HEK293 (cell line): ENCODE data around the gene PACS1.

Source experiments
- CTCF ChIA-PET: fragments of 350-600 bp; formaldehyde crosslinking; extraction: SDS; loops from one replicate; lab custom pipeline; 2021; ENCODE audit warnings: antibody characterized with exemption; lab: Yijun Ruan, JAX
- POLR2A ChIA-PET: fragments of 300-600 bp; formaldehyde crosslinking; extraction: SDS; loops from one replicate; lab custom pipeline; 2020; ENCODE audit warnings: antibody characterized with exemption, inconsistent platforms; lab: Yijun Ruan, JAX
- H3K27ac ChIP-seq: fragments of 200-500 bp; sonication (Bioruptor generic); 2 replicates; pipeline ENCODE4 v1.5.1; 2014; ENCODE audit warnings: low read depth, low read length, control low read depth, inconsistent platforms; ENCODE audit errors: extremely low read depth
- H3K36me3 ChIP-seq, 2 experiments: fragments of 200-500 bp in 1 of 2; sonication (Bioruptor generic) in 1 of 2; 1 replicate in 1 of 2; 2 replicates in 1 of 2; pipeline ENCODE4 v1.5.1; 2014 to 2017; ENCODE audit warnings: inconsistent platforms in 2 of 2, low read length in 2 of 2; ENCODE audit not compliant: control insufficient read depth in 2 of 2, insufficient read depth in 1 of 2
- H3K4me1 ChIP-seq: fragments of 200-500 bp; sonication (Bioruptor generic); 2 replicates; pipeline ENCODE4 v1.5.1; 2014; ENCODE audit warnings: mild to moderate bottlenecking, low read length, inconsistent platforms; ENCODE audit not compliant: control insufficient read depth, insufficient read depth
- H3K4me3 ChIP-seq: 2 replicates; pipeline ENCODE4 v1.5.1; 2011; ENCODE audit warnings: low read depth, mild to moderate bottlenecking, control low read depth, low read length, moderate library complexity
- H3K9me3 ChIP-seq: fragments of 200-500 bp; sonication (Bioruptor generic); 2 replicates; pipeline ENCODE4 v1.5.1; 2014; ENCODE audit warnings: low read depth, low read length, inconsistent platforms; ENCODE audit not compliant: control insufficient read depth, insufficient read depth
- IKZF3 ChIP-seq: fragments of 450-650 bp; IDR thresholded peaks from 2 replicates; pipeline ENCODE4 v1.5.0; 2018; ENCODE audit warnings: missing biosample characterization, mild to moderate bottlenecking, missing genetic modification characterization, moderate library complexity
- KLF16 ChIP-seq: fragments of 450-650 bp; formaldehyde crosslinking; IDR thresholded peaks from 2 replicates; pipeline ENCODE4 v1.5.1; 2017; ENCODE audit warnings: missing biosample characterization, missing genetic modification characterization
- KLF9 ChIP-seq: fragments of 450-650 bp; formaldehyde crosslinking; IDR thresholded peaks from 2 replicates; pipeline ENCODE4 v1.5.1; 2016; ENCODE audit warnings: missing biosample characterization, missing genetic modification characterization, low read depth
- SP7 ChIP-seq: fragments of 450-650 bp; formaldehyde crosslinking; IDR thresholded peaks from 2 replicates; pipeline ENCODE4 v1.5.1; 2016; ENCODE audit warnings: missing biosample characterization, missing genetic modification characterization
- WT1 ChIP-seq: fragments of 450-650 bp; formaldehyde crosslinking; IDR thresholded peaks from 2 replicates; pipeline ENCODE4 v1.5.1; 2016; ENCODE audit warnings: missing biosample characterization, missing genetic modification characterization
- ZNF112 ChIP-seq: fragments of 450-650 bp; formaldehyde crosslinking; IDR thresholded peaks from 2 replicates; pipeline ENCODE4 v1.5.0; 2017; ENCODE audit warnings: missing biosample characterization, missing genetic modification characterization
- ZNF221 ChIP-seq: fragments of 450-650 bp; formaldehyde crosslinking; IDR thresholded peaks from 2 replicates; pipeline ENCODE4 v1.5.1; 2017; ENCODE audit warnings: missing biosample characterization, missing genetic modification characterization, borderline replicate concordance
- ZNF274 ChIP-seq, 2 experiments: fragments of 200-500 bp in 1 of 2; fragments of 450-650 bp in 1 of 2; sonication (Bioruptor generic) in 1 of 2; formaldehyde crosslinking in 1 of 2; IDR thresholded peaks; 2 replicates each; pipeline versions ENCODE4 v1.5.1 to v1.6.1; 2014 to 2016; ENCODE audit warnings: borderline replicate concordance in 1 of 2, inconsistent platforms in 1 of 2, low read length in 1 of 2, missing biosample characterization in 1 of 2, missing genetic modification characterization in 1 of 2
- ZNF391 ChIP-seq: fragments of 450-650 bp; formaldehyde crosslinking; IDR thresholded peaks from 2 replicates; pipeline ENCODE4 v1.5.1; 2016; ENCODE audit warnings: low read depth, missing biosample characterization, missing genetic modification characterization, borderline replicate concordance
- ZNF514 ChIP-seq: fragments of 450-650 bp; formaldehyde crosslinking; IDR thresholded peaks from 2 replicates; pipeline ENCODE4 v1.5.1; 2016; ENCODE audit warnings: missing biosample characterization, missing genetic modification characterization
- ZNF830 ChIP-seq: fragments of 450-650 bp; IDR thresholded peaks from 2 replicates; pipeline ENCODE4 v1.5.0; 2018; ENCODE audit warnings: missing biosample characterization, missing genetic modification characterization, low read depth, mild to moderate bottlenecking, moderate library complexity
- TF ChIP-seq, protein P1 (sequence below): fragments of 450-650 bp; formaldehyde crosslinking; IDR thresholded peaks from 2 replicates; pipeline ENCODE4 v1.5.1; 2016; ENCODE audit warnings: missing biosample characterization, missing genetic modification characterization
- TF ChIP-seq, protein P2 (sequence below): fragments of 450-650 bp; formaldehyde crosslinking; IDR thresholded peaks from 2 replicates; pipeline ENCODE4 v1.5.1; 2017; ENCODE audit warnings: missing biosample characterization, missing genetic modification characterization
- TF ChIP-seq, protein P3 (sequence below): fragments of 450-650 bp; formaldehyde crosslinking; IDR thresholded peaks from 2 replicates; pipeline ENCODE4 v1.5.1; 2016; ENCODE audit warnings: missing biosample characterization, missing genetic modification characterization
- TF ChIP-seq, protein P4 (sequence below): fragments of 450-650 bp; formaldehyde crosslinking; conservative IDR thresholded peaks from 2 replicates; pipeline ENCODE4 v1.5.1; 2016; ENCODE audit warnings: low read depth, missing biosample characterization, missing genetic modification characterization
- TF ChIP-seq, protein P5 (sequence below): fragments of 450-650 bp; formaldehyde crosslinking; IDR thresholded peaks from 2 replicates; pipeline ENCODE4 v1.5.1; 2016; ENCODE audit warnings: missing biosample characterization, missing genetic modification characterization

Gene PACS1

DNA sequence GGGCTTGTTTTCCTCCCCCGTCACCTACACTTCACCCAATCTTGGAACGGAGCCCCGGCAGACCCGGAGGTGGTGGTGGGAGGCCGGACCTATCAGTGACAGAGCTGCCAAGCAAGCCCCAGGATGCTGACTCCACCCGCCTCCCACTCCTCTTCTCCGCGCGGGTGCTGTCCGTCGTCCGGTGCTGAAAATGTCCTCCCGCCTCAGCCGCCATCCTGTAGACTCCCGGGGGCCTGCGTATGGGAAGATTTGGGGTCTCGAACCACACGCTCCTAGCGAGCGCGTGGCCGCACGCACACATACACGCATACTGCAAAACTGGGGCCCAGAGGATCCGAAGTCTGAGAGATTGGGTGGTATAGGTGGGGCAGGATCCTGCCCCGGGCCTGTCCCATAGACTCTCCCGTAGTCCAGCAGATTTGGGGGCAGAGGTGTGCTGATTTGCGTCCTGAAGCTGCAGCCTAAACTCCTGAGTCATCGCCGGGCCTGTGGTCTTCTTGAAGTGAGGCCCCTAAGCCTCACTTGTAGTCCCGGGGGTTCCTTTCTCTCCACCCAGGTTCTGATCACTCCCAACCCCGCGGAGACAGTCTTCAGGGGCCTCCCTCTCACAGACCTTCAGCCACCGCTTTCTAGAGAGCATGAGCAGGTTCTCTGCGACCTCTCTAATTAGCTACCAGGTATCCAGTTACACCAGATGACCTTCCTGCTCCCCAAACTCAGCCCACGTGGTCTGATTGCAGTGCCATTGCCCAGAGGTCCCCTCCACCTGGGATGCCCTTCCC is 219.7 kb downstream of the PACS1 start (continued):
- TF ChIP-seq, protein P1, sequence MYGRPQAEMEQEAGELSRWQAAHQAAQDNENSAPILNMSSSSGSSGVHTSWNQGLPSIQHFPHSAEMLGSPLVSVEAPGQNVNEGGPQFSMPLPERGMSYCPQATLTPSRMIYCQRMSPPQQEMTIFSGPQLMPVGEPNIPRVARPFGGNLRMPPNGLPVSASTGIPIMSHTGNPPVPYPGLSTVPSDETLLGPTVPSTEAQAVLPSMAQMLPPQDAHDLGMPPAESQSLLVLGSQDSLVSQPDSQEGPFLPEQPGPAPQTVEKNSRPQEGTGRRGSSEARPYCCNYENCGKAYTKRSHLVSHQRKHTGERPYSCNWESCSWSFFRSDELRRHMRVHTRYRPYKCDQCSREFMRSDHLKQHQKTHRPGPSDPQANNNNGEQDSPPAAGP = 0 out of 2 replicates have a peak, but pooled peaks have one; percentile 16
- TF ChIP-seq SP7 (tag by site-specific recombination) = peak; percentile 18; the same call in 1 of the 2 replicates
- TF ChIP-seq IKZF3 (tag by site-specific recombination) = 0 out of 2 replicates have a peak, but pooled peaks have one; percentile 36
- 0 out of 2 replicates have a peak, but pooled peaks have one; percentile 8 for TF ChIP-seq KLF9 (tag by site-specific recombination)
- TF ChIP-seq, all 188 proteins: peak for 19

GRCh38 chr11:66290330-66290621 is 220.2 kb downstream of the PACS1 start:
- H3K4me3 ChIP-seq = no peak overlapping the region
- ChIA-PET CTCF (interaction anchor here (1.5 kb wide), 1 partner anchor 10 kb away, joined by 5 read pairs; no protein-coding TSS in a partner anchor), POLR2A (no interaction called here)
- TF ChIP-seq ZNF112 (tag by site-specific recombination) = no peak
- no peak for TF ChIP-seq WT1 (tag by site-specific recombination)
- TF ChIP-seq, protein P2, sequence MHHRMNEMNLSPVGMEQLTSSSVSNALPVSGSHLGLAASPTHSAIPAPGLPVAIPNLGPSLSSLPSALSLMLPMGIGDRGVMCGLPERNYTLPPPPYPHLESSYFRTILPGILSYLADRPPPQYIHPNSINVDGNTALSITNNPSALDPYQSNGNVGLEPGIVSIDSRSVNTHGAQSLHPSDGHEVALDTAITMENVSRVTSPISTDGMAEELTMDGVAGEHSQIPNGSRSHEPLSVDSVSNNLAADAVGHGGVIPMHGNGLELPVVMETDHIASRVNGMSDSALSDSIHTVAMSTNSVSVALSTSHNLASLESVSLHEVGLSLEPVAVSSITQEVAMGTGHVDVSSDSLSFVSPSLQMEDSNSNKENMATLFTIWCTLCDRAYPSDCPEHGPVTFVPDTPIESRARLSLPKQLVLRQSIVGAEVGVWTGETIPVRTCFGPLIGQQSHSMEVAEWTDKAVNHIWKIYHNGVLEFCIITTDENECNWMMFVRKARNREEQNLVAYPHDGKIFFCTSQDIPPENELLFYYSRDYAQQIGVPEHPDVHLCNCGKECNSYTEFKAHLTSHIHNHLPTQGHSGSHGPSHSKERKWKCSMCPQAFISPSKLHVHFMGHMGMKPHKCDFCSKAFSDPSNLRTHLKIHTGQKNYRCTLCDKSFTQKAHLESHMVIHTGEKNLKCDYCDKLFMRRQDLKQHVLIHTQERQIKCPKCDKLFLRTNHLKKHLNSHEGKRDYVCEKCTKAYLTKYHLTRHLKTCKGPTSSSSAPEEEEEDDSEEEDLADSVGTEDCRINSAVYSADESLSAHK (tag by site-specific recombination) = no peak
- TF ChIP-seq, protein P3, sequence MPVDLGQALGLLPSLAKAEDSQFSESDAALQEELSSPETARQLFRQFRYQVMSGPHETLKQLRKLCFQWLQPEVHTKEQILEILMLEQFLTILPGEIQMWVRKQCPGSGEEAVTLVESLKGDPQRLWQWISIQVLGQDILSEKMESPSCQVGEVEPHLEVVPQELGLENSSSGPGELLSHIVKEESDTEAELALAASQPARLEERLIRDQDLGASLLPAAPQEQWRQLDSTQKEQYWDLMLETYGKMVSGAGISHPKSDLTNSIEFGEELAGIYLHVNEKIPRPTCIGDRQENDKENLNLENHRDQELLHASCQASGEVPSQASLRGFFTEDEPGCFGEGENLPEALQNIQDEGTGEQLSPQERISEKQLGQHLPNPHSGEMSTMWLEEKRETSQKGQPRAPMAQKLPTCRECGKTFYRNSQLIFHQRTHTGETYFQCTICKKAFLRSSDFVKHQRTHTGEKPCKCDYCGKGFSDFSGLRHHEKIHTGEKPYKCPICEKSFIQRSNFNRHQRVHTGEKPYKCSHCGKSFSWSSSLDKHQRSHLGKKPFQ = no peak
- no peak for TF ChIP-seq ZNF514 (tag by site-specific recombination)
- TF ChIP-seq, protein P4, sequence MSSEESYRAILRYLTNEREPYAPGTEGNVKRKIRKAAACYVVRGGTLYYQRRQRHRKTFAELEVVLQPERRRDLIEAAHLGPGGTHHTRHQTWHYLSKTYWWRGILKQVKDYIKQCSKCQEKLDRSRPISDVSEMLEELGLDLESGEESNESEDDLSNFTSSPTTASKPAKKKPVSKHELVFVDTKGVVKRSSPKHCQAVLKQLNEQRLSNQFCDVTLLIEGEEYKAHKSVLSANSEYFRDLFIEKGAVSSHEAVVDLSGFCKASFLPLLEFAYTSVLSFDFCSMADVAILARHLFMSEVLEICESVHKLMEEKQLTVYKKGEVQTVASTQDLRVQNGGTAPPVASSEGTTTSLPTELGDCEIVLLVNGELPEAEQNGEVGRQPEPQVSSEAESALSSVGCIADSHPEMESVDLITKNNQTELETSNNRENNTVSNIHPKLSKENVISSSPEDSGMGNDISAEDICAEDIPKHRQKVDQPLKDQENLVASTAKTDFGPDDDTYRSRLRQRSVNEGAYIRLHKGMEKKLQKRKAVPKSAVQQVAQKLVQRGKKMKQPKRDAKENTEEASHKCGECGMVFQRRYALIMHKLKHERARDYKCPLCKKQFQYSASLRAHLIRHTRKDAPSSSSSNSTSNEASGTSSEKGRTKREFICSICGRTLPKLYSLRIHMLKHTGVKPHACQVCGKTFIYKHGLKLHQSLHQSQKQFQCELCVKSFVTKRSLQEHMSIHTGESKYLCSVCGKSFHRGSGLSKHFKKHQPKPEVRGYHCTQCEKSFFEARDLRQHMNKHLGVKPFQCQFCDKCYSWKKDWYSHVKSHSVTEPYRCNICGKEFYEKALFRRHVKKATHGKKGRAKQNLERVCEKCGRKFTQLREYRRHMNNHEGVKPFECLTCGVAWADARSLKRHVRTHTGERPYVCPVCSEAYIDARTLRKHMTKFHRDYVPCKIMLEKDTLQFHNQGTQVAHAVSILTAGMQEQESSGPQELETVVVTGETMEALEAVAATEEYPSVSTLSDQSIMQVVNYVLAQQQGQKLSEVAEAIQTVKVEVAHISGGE (tag by site-specific recombination) = no peak
- no peak for TF ChIP-seq ZNF830 (tag by site-specific recombination)
- no peak for TF ChIP-seq ZNF221 (tag by site-specific recombination)
- no peak for TF ChIP-seq ZNF391 (tag by site-specific recombination)
- no peak for TF ChIP-seq ZNF274 (IDR thresholded peaks at IDR 0.05; ENCODE audit: low read length)
- TF ChIP-seq ZNF274 (tag by site-specific recombination; IDR thresholded peaks at IDR 0.05; ENCODE audit: borderline replicate concordance) = no peak
- TF ChIP-seq, protein P5, sequence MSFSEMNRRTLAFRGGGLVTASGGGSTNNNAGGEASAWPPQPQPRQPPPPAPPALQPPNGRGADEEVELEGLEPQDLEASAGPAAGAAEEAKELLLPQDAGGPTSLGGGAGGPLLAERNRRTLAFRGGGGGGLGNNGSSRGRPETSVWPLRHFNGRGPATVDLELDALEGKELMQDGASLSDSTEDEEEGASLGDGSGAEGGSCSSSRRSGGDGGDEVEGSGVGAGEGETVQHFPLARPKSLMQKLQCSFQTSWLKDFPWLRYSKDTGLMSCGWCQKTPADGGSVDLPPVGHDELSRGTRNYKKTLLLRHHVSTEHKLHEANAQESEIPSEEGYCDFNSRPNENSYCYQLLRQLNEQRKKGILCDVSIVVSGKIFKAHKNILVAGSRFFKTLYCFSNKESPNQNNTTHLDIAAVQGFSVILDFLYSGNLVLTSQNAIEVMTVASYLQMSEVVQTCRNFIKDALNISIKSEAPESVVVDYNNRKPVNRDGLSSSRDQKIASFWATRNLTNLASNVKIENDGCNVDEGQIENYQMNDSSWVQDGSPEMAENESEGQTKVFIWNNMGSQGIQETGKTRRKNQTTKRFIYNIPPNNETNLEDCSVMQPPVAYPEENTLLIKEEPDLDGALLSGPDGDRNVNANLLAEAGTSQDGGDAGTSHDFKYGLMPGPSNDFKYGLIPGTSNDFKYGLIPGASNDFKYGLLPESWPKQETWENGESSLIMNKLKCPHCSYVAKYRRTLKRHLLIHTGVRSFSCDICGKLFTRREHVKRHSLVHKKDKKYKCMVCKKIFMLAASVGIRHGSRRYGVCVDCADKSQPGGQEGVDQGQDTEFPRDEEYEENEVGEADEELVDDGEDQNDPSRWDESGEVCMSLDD = no peak
- TF ChIP-seq KLF16 (tag by site-specific recombination) = no peak
- H3K4me1 ChIP-seq = no peaks in the 10 kb centered on the region
- no peak overlapping the region for H3K27ac ChIP-seq
- H3K9me3 ChIP-seq = no peaks in the 10 kb centered on the region
- peaks cover 0 to 15% of the 10 kb centered on the region in 2 experiments; a peak in 1 of 3 replicates for H3K36me3 ChIP-seq
